Measurements from ENCODE around the gene LHX4. TPM values are rescaled to one million over a fixed set of nuclear protein-coding genes. Genes with fewer than 3 reads are reported as not detected.

Gene LHX4
- under 1 TPM in 2 of 3 donors, not detected in 1; 0.03 TPM for polyA plus RNA-seq

DNA sequence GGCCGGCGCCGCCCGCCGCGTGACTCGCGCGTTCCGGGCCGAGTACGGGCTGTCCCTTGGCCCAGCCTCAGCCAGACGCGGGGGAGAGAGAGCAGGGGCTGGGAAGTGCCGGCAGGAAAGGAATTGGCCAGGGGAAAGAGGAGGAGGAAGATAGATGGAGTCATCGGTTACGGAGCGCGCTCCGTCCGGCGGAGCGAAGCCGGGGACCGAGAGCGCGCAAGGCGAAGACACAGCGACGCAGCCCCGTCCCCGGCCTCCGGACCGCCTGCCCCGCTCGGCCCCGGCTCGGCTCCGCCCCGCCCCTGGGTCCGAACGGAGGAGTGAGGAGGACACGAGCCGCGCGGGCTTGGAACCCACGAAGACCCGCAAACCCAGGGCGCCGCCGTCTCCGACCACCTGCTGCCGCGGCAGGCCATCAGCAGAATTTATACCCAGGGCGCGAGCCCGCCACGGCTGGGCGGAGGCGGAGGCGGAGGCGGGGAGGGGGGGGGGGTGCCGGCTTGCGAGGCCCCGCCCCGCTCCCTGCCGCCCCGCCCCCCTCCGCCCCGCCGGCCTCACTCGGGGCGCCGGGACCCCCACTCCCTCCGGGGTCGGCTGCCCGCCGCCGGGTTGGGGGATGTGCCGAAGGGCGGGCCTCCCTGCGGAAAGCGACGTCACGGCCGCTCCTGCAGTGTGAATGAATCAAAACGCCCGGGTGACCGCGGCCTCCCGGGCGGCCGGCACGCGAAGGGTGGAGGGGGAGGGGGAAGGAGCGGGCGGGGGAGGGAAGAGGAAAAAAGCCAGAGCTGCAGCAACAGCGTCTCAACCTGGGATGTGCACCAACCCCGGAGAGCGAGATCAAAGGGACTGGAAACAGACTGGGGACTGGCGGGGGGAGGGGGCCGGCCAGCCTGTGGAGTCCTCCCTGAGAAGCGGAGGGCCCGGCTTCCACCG, at the start of gene LHX4:
Gene LHX4 (plus strand): TSS at position 782 of the 933 bp plus-strand sequence. CDS start 266 bp downstream, outside the sequence.
- WGBS, 3 donors: 0 to 1% (median 0%) methylated on average over 54 to 92 of the region's 105 CpGs
- H3K27ac ChIP-seq (ENCODE audit: low read depth, low read length): no peak within 1 kb of the TSS

DNA sequence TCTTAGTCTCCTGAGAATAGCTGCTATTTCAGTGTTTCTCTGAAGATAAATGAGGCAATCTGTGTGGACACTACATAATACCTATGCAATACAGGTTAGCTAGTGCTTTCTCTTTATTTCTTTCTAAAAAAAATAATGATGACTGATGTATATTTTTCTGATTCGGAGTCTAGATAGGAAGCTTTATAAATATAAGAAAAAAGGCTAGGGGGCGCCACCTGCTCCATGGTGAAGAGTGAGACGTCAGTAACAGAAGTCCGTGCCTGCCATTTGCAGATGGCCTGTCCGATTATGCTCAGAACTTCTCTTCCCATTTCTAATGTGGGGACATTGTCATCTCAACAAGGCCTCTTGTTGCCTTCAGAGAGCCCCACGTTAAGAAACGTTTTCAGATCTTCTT, 49.0 kb upstream of the LHX4 start:
- WGBS, 3 donors: 81 to 89% (median 86%) methylated on average over 7 of the region's 7 CpGs

DNA sequence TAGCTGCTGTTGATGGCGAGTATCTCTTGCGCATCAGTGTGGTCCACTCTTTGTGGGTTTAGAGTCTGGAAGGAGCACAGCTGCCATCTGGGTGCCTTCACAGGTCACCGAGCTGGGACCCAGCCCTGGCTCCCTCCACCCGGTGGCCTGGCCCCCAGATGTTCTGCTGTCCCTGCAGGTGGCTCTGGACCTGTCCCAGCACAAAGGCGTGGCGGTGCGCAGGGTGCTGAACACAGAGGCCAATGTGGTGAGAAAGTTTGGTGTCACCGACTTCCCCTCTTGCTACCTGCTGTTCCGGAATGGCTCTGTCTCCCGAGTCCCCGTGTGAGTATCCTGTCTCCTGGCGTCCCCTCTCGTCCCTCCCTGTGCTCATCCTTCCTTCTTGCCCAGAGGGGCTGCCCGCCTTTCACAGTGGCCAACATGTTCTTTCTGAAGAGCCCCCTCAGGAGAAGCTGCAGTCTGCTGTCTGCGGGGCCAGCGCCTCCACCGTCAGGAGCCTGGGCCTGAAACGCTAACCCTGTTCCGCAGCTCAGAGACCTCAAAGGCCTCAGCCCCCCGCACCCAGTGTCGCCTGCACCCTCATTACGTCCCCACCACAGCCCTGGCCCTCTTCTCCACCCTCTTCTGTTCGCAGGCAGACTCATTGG, 47.9 kb upstream of the LHX4 start:
- WGBS, 3 donors: 93 to 96% (median 94%) methylated on average over 23 of the region's 23 CpGs
- H3K27ac ChIP-seq (ENCODE audit: low read depth, low read length): no peak overlapping the region

More for the DNA sequence above, 49.0 kb upstream of the LHX4 start:
- no peak overlapping the region for H3K27ac ChIP-seq (ENCODE audit: low read depth, low read length)

DNA sequence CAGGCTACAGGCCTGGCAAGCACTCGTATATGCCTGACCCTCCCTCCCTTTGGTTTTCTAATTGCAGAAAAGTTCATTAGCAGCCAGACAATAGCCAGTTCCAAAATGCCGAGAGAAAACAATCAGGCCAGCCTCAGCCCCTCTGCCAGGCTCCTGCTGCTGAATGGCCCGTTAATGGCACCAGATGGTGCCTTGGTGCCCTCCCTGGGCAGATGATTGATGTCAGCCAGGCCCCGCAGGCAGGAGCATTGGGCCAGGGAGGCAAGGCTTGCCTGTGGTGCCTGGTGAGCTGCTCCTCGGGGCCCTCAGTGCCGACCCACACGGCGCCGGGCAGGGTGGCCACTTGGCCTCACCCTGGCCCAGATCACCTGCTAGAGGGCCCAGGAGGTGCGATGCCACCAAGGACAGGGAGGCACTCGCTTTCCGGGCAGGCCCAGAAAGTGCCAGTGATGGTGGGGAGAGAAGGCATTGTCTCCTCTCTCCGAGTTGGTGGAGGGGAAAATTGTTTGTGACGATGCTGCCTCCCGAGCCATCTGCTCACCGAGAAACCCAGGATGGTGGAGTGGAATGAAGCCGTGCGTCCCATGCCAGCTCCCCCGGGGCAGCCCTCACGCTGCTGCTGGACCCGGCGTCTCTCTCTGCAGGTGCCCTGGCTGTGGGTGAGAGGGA, 47.3 kb upstream of the LHX4 start:
- H3K27ac ChIP-seq (ENCODE audit: low read depth, low read length): no peak overlapping the region
- WGBS, 3 donors: 86 to 93% (median 87%) methylated on average over 22 of the region's 22 CpGs

DNA sequence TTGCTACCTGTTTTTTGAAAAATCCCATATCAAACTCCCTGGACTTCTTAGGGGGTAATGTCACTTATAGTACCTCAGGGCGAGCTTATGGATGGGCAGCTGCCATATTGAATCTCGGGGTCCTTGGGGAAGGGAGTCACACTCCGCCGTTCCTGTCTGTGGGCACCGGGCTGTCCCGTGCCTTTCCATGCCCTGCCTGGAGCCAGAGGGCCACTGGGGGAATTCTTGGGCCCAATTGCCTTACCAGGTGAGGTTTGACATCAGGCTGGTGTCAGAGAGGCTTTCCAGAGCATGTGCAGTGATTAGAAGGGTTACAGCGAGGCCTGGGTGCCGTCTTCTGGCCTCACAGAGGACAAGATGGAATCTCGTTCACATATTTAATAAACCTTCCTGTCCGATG, 46.6 kb upstream of the LHX4 start:
- H3K27ac ChIP-seq (ENCODE audit: low read depth, low read length): no peak overlapping the region
- WGBS, 3 donors: 94 to 97% (median 95%) methylated on average over 10 of the region's 10 CpGs

DNA sequence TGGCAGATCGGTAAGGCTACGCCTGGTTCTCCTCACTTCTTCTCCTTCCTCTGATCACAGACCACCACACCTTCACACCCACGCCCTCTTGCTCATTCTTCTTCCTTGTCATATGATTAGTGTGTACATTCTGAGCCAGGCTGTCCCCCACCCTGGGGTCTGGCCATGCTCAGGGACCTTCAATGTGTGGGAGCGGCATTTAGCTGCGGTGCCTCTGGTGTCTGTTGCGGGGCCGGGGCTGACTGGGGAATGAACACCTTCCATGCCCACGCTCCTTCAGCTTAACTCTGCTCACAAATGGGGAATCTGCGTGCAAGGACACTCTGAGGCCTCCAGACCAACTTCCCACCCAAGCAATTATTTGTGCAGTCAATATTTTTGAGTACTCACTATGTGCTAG, 46.0 kb upstream of the LHX4 start:
- no peak overlapping the region for H3K27ac ChIP-seq (ENCODE audit: low read depth, low read length)
- WGBS, 3 donors: 86 to 95% (median 93%) methylated on average over 9 of the region's 9 CpGs

DNA sequence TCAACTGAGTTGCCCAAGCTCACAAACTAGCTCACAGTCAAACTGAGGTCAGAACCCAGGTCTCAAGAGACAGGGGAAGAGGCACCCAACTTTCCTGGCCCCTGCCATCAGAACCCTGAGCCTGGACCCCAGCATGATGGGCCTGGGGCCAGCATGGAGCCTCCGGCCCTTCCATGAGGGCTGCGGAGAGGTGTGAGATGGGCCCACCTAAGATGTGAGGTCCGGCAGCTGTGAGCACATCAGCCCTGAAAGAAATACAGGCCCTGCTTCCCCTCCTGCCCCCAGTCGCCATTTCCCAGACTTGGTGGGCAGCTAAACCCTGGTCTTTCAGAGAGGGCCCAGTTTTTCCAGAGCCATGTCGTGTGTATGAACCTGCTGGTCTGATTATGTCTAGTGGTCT, 44.8 kb upstream of the LHX4 start:
- no peak overlapping the region for H3K27ac ChIP-seq (ENCODE audit: low read depth, low read length)
- WGBS, 3 donors: 85 to 95% (median 87%) methylated on average over 5 of the region's 5 CpGs

DNA sequence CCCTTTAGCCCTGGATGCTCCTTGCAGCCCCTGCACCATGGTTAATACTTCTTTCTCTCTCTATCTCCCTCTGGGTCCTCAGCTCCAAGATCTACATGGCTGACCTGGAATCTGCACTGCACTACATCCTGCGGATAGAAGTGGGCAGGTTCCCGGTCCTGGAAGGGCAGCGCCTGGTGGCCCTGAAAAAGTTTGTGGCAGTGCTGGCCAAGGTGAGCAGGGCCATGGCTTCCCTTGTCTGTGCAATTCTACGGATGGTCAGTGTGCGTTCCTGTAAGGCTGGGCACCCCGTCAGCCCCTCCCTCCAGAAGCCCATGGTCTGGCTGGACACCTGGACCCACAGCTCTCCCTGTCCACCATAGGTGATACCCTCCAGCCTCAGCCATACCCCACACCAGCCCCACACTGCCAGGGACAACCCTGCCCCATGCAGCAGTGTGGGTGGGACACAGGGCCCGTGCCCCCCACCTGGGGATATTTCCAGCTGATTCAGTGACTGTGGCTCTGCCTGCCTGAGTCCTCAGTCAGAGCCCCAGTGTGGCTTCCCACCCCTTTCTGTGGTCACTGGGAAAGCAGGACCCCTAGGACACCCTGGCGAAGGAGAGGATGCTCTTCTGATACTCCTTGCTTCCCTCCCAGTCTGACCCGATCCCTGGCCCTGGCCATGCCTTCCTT, 44.0 kb upstream of the LHX4 start:
- H3K27ac ChIP-seq (ENCODE audit: low read depth, low read length): no peak overlapping the region
- WGBS, 3 donors: 89 to 93% (median 89%) methylated on average over 9 of the region's 9 CpGs

DNA sequence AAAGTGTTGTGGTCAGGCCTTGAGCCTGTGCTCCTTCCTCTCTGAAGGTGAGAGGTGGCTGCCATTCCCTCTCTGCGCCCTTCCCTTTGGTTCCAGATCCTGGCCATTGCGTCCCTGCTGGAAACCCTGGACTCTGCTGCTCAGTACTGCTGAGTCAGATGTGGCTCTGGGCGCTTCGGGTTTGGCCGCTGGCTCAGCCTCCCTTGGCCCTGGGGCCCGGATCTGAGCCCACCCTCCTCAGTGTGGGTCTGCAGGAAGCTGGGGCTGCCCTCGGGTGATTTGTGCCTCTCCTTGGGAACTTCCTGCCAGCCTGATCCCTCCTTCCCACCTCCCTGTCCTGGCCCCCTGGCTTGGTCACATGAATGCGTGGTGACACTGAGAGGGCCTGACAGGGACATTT, 43.2 kb upstream of the LHX4 start:
- no peak overlapping the region for H3K27ac ChIP-seq (ENCODE audit: low read depth, low read length)
- 62 to 79% (median 62%) methylated on average over 8 of the region's 8 CpGs for WGBS, 3 donors

DNA sequence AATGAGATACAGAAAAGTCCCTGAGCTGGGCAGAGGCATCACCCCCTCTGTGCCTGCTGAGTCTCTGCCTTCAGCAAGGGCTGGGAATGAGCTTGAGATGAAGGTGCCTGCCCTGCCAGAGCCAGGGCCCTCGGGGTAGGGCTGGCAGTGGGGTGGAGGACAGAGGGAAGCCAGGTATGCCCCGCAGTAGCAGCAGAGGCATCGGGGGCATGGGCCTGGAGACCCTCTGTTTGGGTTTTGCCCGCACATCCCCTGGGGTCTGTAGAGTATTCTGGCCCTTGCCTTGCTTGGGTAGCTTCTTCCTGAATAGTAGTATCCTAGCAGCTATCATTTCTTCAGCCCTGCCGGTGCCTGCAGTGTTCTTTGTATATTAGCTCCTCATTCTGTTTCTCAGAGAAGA, 42.4 kb upstream of the LHX4 start:
- 87 to 95% (median 90%) methylated on average over 5 of the region's 5 CpGs for WGBS, 3 donors
- H3K27ac ChIP-seq (ENCODE audit: low read depth, low read length): no peak overlapping the region

DNA sequence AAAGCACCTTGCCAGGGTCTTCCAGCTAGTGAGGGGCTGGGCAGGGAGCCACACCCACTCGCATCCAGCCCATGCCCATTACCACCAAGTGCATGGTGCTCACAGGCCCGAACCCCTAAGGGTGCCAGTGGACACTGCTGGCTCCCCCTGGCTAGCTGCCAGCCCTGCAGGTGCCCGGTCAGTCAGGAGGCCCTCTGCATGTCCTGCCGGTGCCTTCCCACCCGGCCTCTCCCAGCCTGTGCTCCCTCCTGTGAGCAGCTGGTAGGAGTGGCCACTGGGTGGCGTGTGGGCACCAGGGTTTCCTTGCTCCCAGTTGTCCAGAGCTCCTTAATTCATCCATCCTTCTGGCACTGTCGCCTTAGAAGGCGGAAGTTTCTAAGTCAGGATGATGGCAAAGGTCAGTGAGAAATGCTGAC, 42.0 kb upstream of the LHX4 start:
- WGBS, 3 donors: 46 to 65% (median 57%) methylated on average over 8 of the region's 8 CpGs

DNA sequence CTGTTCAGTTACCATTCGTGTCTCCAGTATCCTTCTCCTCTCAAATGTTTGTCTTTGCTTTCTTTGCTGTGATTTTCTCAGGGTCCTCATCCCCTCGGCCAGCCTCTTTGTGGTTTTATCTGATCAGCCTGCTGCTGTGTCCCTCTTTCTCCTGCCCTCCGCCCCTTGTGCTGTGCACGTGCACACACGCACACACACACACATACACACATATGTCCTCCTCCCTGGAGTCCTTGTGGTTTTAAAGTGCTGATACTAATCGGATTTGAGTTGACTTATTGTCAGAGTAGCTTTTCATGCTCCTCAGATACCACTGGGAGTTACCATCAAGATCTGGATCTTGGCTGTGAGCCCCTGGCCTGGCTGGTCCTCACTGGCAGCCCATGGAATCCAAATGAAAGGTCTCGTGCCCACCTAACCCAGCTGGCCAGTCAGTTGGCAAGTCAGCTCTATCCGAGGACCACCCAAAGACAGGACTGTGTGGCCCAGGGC, 41.3 kb upstream of the LHX4 start:
- no peak overlapping the region for H3K27ac ChIP-seq (ENCODE audit: low read depth, low read length)
- WGBS, 3 donors: 75 to 90% (median 79%) methylated on average over 8 of the region's 8 CpGs

More for the DNA sequence above, 42.0 kb upstream of the LHX4 start:
- H3K27ac ChIP-seq (ENCODE audit: low read depth, low read length): no peak overlapping the region

DNA sequence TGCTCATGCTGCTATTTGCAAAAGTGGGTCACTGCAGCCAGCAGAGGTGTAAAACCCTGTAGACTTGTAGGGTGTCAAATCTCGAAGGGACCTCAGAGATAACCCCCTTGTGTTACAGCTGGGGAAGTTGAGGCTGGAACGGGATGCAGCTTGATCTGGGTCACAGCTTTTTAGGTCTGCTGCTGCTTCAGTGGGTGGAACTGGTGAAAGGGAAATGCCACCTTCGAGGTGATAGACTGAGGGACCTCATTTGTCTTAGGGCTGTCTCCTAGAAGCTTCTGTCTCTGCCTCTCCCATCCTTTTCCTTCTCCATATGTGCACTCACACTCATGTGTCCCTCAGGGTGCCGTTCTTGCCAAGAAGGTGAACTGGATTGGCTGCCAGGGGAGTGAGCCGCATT, 40.0 kb upstream of the LHX4 start:
- no peak overlapping the region for H3K27ac ChIP-seq (ENCODE audit: low read depth, low read length)
- 89 to 90% (median 89%) methylated on average over 5 of the region's 5 CpGs for WGBS, 3 donors

DNA sequence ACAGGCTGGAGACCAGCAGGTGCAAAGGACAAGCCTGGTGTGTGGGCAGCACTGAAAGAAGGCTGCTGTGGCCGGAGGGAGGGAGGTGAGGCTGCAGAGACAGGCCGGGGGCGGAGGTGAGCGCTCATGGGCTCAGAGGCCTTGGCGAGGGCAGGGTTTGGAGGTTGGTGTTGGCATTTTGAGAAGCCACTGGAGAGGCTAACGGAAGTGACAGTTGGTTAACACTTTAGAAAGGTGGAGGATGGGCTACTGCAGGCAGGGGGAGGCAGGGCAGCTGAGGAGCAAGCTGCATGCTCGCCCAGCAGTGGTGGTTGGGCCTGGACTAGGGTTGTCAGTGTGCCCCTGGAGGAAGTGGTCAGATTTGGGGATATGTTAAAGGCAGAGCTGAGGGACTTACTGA, 37.9 kb upstream of the LHX4 start:
- WGBS, 3 donors: 70 to 93% (median 81%) methylated on average over 7 of the region's 7 CpGs

DNA sequence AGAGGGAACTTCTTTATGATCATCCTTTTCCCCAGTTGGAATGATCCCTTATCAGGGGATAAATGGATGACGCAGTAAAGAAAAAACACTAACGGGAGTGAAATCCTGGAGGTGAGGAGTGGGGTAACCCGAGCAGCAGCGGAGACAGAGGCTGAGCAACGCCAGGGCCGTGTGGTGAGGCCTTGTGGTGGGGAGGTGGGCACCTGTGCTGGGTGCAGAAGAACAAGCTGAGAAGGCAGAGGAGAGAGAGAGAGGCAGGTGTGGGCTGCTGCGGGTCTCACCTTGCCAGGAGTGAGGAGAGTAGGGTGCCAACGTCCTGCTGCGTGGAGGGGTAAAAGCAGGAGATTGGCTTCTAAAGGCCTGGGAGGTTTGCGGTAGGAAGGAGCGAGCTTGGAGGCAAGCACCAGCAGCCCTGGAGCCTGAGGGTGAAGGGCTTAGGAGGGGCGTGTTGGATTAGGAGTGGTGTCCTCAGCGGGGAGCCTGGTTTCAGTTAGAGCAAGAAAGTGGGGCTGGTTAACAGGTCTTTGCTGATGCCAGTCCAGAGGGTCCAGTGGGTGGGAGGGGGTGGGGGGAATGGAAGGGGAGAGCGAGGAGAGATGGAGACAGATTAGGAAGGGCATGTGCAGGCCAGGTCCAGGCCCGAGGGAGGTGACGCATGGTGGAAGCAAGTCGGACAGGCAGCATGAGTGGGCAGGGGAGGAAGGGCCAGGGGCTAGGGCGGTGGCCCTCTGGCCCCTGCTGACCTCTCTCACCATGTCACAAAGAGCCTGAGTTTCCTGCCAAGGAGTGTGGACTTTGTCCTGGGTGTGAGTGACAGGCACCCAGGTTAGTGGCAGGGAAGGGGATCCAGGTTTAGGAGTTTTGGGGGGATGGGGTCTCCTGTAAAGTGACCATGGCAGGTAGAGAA, 36.7 kb upstream of the LHX4 start:
- WGBS, 3 donors: 90 to 94% (median 94%) methylated on average over 18 of the region's 18 CpGs
- no peak overlapping the region for H3K27ac ChIP-seq (ENCODE audit: low read depth, low read length)

More for the DNA sequence above, 37.9 kb upstream of the LHX4 start:
- H3K27ac ChIP-seq (ENCODE audit: low read depth, low read length): no peak overlapping the region

DNA sequence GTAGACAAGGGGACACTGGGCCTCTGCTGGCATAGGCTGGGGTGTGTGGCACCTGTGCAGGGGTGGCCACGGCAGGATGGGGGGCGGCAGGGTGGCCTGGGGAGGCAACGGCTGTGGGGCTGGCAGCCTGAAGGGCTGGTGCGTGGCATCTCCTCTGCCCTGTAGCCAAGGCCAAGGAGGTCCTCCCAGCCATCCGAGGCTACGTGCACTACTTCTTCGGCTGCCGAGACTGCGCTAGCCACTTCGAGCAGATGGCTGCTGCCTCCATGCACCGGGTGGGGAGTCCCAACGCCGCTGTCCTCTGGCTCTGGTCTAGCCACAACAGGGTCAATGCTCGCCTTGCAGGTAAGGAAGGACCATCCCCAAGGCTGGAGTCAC, 36.0 kb upstream of the LHX4 start:
- H3K27ac ChIP-seq (ENCODE audit: low read depth, low read length): no peak overlapping the region
- WGBS, 3 donors: 96 to 98% (median 96%) methylated on average over 12 to 14 of the region's 14 CpGs

DNA sequence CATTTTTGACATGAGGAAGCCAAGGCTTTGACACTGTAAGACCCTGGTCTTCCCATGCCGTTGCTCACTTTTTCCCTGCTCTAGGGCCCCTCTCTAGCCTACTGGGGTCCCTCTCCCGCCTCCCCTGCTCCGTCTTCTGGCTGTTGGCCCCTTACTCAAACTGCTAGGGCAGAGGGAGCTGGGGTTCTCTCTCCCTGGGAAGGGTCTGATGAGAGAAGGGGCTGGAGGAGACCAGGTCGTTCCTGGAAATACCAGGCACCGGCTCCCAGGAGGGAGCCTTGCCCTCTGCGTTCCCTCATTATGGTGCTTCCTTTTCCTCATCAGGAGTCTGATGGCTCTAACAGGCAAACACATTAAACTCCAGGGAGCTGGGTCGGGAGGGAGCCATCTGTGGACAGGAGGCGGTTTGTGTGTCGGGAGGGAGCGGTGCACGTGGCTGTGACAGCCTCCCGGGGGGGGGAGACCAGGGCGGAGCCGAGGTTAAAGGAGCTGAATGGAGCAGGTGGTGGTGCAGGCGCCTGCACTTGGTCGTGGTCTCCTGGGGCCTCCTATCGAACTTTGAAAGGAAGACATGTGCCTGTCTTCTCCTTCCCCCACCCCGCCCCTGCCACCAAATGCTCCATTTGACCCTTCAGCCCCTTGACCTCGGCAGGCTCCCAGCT, 35.4 kb upstream of the LHX4 start:
- H3K27ac ChIP-seq (ENCODE audit: low read depth, low read length): no peak overlapping the region
- 71 to 82% (median 72%) methylated on average over 17 to 19 of the region's 19 CpGs for WGBS, 3 donors
